ENCODE measurements around the gene BRPF1.

BRPF1 gene

DNA sequence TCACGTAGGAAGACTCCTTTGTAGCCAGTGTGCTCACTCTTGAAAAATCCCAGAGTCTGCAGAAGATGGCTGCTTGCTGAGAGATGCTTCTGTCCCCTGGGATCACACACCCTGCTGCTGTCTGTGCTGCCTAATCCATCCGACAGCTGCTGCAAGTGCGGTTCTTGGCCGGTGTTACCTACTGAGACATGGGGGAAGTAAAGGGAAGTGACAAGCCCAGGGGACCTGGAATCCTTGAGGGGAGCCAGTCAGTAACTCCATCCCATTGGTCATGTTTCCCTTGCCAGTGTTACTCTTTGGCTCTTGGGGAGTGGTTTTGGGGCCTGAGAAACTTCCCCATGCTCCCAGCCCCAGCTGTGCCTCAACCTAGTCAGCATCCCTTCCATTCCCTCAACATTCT, 36.2 kb upstream of the BRPF1 start:
- Histone ChIP-seq H3F3A (ENCODE audit: control insufficient read depth, insufficient read depth) (no peaks in the 10 kb centered on the region), H3K36me3 (ENCODE audit: control insufficient read depth, low read length) (peaks cover 80% of the 10 kb centered on the region), H3K4me1 (ENCODE audit: control insufficient read depth, low read length) (peaks cover 10% of the 10 kb centered on the region), H3K27ac (ENCODE audit: low read depth, low read length) (no peak overlapping the region), H3K79me2 (ENCODE audit: control insufficient read depth, low read length) (no peaks in the 10 kb centered on the region), H3K9me2 (replicated peaks; ENCODE audit: control insufficient read depth, low read length) (no peaks in the 10 kb centered on the region), H4K20me1 (ENCODE audit: control insufficient read depth, insufficient read depth, low read depth, low read length) (0 out of 2 replicates have a peak, but pooled peaks cover 4% of the 10 kb centered on the region), H3K4me2 (ENCODE audit: low read length) (no peak overlapping the region), H3K4me3 (ENCODE audit: low read length) (no peak overlapping the region), H3K27me3 (ENCODE audit: control insufficient read depth, low read length) (no peaks in the 10 kb centered on the region), H3K9me3 (ENCODE audit: control insufficient read depth, insufficient read depth, low read length) (no peaks in the 10 kb centered on the region)
- no peak for TF ChIP-seq EZH2phosphoT487 (IDR thresholded peaks at IDR 0.05; ENCODE audit: borderline replicate concordance, low read length)
- TF ChIP-seq, protein P1, sequence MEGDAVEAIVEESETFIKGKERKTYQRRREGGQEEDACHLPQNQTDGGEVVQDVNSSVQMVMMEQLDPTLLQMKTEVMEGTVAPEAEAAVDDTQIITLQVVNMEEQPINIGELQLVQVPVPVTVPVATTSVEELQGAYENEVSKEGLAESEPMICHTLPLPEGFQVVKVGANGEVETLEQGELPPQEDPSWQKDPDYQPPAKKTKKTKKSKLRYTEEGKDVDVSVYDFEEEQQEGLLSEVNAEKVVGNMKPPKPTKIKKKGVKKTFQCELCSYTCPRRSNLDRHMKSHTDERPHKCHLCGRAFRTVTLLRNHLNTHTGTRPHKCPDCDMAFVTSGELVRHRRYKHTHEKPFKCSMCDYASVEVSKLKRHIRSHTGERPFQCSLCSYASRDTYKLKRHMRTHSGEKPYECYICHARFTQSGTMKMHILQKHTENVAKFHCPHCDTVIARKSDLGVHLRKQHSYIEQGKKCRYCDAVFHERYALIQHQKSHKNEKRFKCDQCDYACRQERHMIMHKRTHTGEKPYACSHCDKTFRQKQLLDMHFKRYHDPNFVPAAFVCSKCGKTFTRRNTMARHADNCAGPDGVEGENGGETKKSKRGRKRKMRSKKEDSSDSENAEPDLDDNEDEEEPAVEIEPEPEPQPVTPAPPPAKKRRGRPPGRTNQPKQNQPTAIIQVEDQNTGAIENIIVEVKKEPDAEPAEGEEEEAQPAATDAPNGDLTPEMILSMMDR (IDR thresholded peaks at IDR 0.05; ENCODE audit: low read depth, low read length, poor library complexity, severe bottlenecking), result no peak

DNA sequence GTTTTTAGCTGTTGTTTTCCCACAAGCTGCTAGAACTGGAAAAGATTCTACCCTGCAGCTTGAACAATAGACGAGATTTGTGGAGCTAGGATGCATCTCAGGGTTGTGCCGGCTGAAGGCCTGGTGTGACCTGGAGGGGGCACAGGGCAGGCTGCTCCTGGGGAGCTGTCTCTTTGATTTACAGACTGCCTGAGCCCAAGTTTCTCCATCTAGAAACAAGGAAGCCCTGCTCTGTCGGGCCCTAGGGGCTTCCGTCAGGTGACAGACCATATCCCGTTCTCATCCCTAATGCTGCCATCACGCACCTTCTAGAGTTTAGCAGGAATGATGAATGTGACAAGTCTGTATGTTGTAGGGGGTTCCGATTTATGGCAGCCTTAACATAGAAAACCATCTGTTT, 35.8 kb upstream of the BRPF1 start:
- Histone ChIP-seq H3K27ac (ENCODE audit: low read depth, low read length) (no peak overlapping the region), H3F3A (ENCODE audit: control insufficient read depth, insufficient read depth) (no peaks in the 10 kb centered on the region), H3K36me3 (ENCODE audit: control insufficient read depth, low read length) (peaks cover 78% of the 10 kb centered on the region), H3K4me3 (ENCODE audit: low read length) (no peak overlapping the region), H3K79me2 (ENCODE audit: control insufficient read depth, low read length) (no peaks in the 10 kb centered on the region), H3K9me2 (replicated peaks; ENCODE audit: control insufficient read depth, low read length) (no peaks in the 10 kb centered on the region), H3K4me2 (ENCODE audit: low read length) (no peak overlapping the region), H3K27me3 (ENCODE audit: control insufficient read depth, low read length) (no peaks in the 10 kb centered on the region), H4K20me1 (ENCODE audit: control insufficient read depth, insufficient read depth, low read depth, low read length) (0 out of 2 replicates have a peak, but pooled peaks cover 3% of the 10 kb centered on the region), H3K9me3 (ENCODE audit: control insufficient read depth, insufficient read depth, low read length) (no peaks in the 10 kb centered on the region), H3K4me1 (ENCODE audit: control insufficient read depth, low read length) (peaks cover 6% of the 10 kb centered on the region)
- no peak for TF ChIP-seq EZH2phosphoT487 (IDR thresholded peaks at IDR 0.05; ENCODE audit: borderline replicate concordance, low read length)
- TF ChIP-seq, protein P1 (IDR thresholded peaks at IDR 0.05; ENCODE audit: low read depth, low read length, poor library complexity, severe bottlenecking), result no peak

DNA sequence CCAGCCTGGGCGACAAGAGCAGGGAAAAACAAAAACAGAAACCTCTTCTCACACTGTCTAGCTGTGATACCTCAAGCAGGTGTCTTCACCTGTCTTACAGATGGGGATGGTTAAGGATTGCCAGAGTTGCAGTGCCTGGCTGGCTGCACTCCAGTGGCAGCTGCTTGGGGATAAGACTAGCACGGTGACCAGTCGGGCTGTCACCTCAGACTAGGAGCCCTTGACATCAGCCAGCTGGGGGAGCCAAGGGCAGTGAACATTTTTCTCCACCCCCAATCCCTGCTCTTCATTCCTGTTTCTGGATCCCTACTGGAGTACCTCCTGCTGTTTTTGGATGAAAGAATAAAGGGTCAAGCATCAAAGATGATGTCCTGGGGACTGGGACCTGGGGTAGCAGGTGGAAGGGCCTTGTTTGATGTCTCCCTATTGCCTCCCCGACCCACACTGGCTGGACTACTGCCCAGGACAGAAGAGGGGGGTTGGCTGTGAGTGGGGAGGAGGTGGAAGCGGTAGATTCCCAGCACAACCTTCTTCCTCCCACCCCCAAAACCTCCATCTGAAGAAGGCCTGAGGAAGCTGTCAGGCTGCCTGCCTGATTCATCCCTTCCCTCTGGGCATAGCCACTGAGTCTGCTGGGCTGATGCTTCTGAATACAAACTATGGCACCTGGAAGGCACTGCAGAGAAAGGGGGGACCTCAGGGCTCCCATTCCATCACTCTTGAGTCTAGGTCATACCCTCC, 34.9 kb upstream of the BRPF1 start:
- Histone ChIP-seq H3K4me3 (ENCODE audit: low read length) (no peak overlapping the region), H4K20me1 (ENCODE audit: control insufficient read depth, insufficient read depth, low read depth, low read length) (no peaks in the 10 kb centered on the region), H3K4me2 (ENCODE audit: low read length) (no peak overlapping the region), H3K4me1 (ENCODE audit: control insufficient read depth, low read length) (no peaks in the 10 kb centered on the region), H3K27me3 (ENCODE audit: control insufficient read depth, low read length) (no peaks in the 10 kb centered on the region), H3K79me2 (ENCODE audit: control insufficient read depth, low read length) (no peaks in the 10 kb centered on the region), H3K9me2 (replicated peaks; ENCODE audit: control insufficient read depth, low read length) (no peaks in the 10 kb centered on the region), H3K9me3 (ENCODE audit: control insufficient read depth, insufficient read depth, low read length) (no peaks in the 10 kb centered on the region), H3K36me3 (ENCODE audit: control insufficient read depth, low read length) (peaks cover 69% of the 10 kb centered on the region), H3K27ac (ENCODE audit: low read depth, low read length) (no peak overlapping the region), H3F3A (ENCODE audit: control insufficient read depth, insufficient read depth) (no peaks in the 10 kb centered on the region)
- TF ChIP-seq, protein P1 (IDR thresholded peaks at IDR 0.05; ENCODE audit: low read depth, low read length, poor library complexity, severe bottlenecking), result no peak
- no peak for TF ChIP-seq EZH2phosphoT487 (IDR thresholded peaks at IDR 0.05; ENCODE audit: borderline replicate concordance, low read length)
